HG03439 (cell line): ENCODE results near the gene DPH6.
"Not testable (repeated sequence)": the region's sequence is repeated elsewhere in the genome, so short reads cannot be mapped to it uniquely, and the experiment has no call there.

Experiments
- ATAC-seq: cut with Tn5 transposase; IDR thresholded peaks from one replicate; pipeline ENCODE4 v1.9.1; 2021; ENCODE audit warnings: mild to moderate bottlenecking, moderate library complexity; ENCODE audit not compliant: unreplicated experiment

The DPH6 gene

GRCh38 chr15:35351059-35351458 is 194.9 kb downstream of the DPH6 start:
- ATAC-seq: no peak

GRCh38 chr15:35349916-35350315 is 196.0 kb downstream of the DPH6 start:
- no peak for ATAC-seq

GRCh38 chr15:35330916-35331315 is 215.0 kb downstream of the DPH6 start:
- no peak for ATAC-seq

DNA sequence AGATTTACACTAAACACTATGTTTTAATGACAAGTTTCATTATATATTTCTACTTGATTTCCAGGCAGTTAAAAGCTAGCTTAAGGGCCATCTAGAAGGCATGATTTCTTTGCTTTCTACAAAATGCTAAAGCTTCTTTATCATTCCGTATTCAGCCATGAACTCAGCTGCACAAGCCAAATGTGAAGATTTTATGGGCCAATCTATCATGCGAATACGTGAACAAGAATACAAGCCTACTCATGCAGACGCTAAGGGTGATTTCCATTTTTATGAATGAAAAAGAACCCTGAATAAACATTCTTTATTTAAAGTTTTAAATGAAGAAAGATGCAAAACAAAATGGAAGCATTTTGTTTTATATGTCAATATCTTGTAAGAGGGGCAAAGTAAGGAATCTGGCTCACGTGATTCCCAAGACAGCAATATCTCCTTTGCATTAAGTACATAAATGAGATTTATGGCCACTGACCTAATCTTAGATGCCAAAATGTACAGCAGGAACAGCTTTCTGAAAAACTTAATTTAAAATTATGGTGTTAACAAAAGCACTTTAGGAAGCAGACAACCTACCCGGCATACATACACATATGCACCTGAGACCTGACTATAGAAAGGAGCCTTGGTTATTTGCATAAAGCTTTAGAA is 215.8 kb downstream of the DPH6 start:
- no peak for ATAC-seq

DNA sequence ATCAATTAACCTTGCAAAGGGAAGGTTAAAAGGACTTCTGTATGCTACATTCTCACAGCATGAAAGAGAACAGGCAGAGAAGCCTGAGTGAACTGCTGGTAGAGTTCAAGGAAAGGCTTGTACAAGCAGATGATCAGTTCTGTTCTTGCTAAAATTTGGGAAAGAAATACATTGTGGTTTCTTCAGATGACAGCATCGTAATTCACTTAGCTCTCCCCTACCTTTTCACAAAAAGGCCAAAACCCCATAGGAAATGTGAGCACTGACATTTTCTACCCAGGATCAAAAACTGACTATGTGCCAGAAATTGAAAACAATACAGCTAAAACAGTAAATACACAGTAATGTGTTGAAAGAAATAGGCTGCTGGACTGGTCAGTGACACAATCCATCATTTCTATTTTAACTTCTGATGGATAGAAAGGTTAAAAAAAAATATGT is 216.4 kb downstream of the DPH6 start:
- no peak for ATAC-seq

DNA sequence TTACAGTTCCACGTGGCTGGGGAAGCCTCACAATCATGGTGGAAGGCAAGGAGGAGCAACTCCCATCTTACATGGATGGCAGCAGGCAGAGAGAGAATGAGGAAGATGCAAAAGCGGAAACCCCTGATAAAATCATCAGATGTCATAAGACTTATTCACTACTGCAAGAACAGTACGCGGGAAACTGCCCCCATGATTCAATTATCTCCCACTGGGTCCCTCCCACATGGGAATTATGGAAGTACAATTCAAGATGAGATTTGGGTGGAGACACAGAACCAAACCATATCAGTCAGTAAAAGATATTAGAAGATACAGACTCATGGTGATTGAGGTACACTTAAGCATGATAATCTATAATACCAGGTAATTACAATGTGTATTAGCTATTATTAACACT is 217.1 kb downstream of the DPH6 start:
- ATAC-seq: not testable (repeated sequence)

DNA sequence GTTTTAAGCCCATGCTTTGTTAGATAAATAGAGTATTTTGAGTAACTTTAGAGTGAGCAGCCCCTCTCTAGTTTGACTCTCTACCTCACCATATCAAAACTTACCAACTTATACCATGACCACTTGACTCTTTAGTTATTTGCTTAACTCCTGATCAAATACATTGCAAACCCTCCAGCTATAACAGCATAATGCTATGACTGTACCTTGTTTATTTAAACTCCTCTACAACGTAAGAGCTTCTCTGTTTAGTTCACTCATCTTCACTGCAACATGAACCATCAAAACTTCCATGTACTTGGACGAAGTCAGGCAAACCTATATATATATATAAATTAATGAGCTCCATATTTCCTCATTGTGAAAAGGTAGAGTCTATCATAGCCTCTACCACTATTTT is 218.2 kb downstream of the DPH6 start:
- ATAC-seq: no peak

GRCh38 chr15:35325374-35325941 is 220.5 kb downstream of the DPH6 start:
- no peak for ATAC-seq

GRCh38 chr15:35323141-35323540 is 222.8 kb downstream of the DPH6 start:
- ATAC-seq: no peak

- no peak for ATAC-seq
These were observed 224.0 kb downstream of the DPH6 start for GRCh38 chr15:35321926-35322325.

- ATAC-seq: no peak
These were observed 225.1 kb downstream of the DPH6 start for GRCh38 chr15:35320911-35321310.
